IgD-negative memory B cell (primary cell): Measurements from ENCODE around the gene CBX2. TPM values are rescaled to one million over a fixed set of nuclear protein-coding genes. Genes with fewer than 3 reads are reported as not detected.

Source experiments
- H3K27ac Mint-ChIP-seq, 3 donors: one replicate each; pipeline ENCODE4 v1.8.0; 2020 to 2022; ENCODE audit warnings: mild to moderate bottlenecking in 3 of 3, mixed read lengths in 3 of 3, moderate library complexity in 1 of 3
- H3K27me3 Mint-ChIP-seq: one replicate; pipeline ENCODE4 v1.8.0; 2021; ENCODE audit warnings: mixed read lengths
- H3K36me3 Mint-ChIP-seq: one replicate; pipeline ENCODE4 v1.8.0; 2020; ENCODE audit warnings: mild to moderate bottlenecking, mixed read lengths
- H3K4me1 Mint-ChIP-seq, 3 donors: one replicate each; pipeline ENCODE4 v1.8.0; 2020 to 2022; ENCODE audit warnings: mixed read lengths in 3 of 3, mild to moderate bottlenecking in 1 of 3
- H3K4me3 Mint-ChIP-seq, 4 donors: one replicate each; pipeline ENCODE4 v1.8.0; 2020 to 2022; ENCODE audit warnings: mild to moderate bottlenecking in 4 of 4, mixed read lengths in 4 of 4, moderate library complexity in 3 of 4
- H3K9me3 Mint-ChIP-seq, 3 donors: one replicate each; pipeline ENCODE4 v1.8.0; 2020 to 2021; ENCODE audit warnings: mixed read lengths in 3 of 3, mild to moderate bottlenecking in 1 of 3
- polyA plus RNA-seq: library from polyadenylated mRNA; unstranded; fragments of 300-500 nt; fragmentation: Illumina TruSeq; gene quantifications from one replicate; pipeline ENCODE4 v1.2.3, GENCODE V29; 2021

The CBX2 gene
- polyA plus RNA-seq, 1 donor from 2014 or later: 0.26 TPM

DNA sequence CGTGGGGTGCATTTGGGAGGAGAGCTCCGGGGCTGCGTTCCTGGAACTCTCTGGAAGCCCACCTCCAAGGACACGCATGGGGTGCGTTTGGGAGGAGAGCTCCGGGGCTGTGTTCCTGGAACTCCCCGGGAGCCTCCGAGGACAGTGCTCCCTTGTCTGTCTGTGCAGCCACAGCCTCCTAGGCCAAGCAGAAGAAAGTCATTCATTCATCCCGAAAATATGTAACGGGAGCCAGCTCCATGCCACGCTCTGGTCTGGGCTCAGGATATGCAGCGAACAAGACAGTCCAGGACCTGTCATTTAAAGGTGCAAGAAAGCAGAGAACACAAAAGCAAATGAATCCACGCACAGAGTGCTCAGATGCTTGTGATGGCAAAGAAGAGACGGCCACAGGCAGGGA is 39.3 kb upstream of the CBX2 start:
- peaks cover 20% of the 10 kb centered on the region for H3K27me3 Mint-ChIP-seq
- H3K4me3 Mint-ChIP-seq: peak overlapping the region in 1 of 4 donors; percentile 68
- peaks cover 0 to 5% (median 5%) of the 10 kb centered on the region in 3 donors for H3K4me1 Mint-ChIP-seq
- no peaks in the 10 kb centered on the region for H3K9me3 Mint-ChIP-seq
- H3K36me3 Mint-ChIP-seq: peaks cover 3% of the 10 kb centered on the region
- H3K27ac Mint-ChIP-seq: no peak overlapping the region

DNA sequence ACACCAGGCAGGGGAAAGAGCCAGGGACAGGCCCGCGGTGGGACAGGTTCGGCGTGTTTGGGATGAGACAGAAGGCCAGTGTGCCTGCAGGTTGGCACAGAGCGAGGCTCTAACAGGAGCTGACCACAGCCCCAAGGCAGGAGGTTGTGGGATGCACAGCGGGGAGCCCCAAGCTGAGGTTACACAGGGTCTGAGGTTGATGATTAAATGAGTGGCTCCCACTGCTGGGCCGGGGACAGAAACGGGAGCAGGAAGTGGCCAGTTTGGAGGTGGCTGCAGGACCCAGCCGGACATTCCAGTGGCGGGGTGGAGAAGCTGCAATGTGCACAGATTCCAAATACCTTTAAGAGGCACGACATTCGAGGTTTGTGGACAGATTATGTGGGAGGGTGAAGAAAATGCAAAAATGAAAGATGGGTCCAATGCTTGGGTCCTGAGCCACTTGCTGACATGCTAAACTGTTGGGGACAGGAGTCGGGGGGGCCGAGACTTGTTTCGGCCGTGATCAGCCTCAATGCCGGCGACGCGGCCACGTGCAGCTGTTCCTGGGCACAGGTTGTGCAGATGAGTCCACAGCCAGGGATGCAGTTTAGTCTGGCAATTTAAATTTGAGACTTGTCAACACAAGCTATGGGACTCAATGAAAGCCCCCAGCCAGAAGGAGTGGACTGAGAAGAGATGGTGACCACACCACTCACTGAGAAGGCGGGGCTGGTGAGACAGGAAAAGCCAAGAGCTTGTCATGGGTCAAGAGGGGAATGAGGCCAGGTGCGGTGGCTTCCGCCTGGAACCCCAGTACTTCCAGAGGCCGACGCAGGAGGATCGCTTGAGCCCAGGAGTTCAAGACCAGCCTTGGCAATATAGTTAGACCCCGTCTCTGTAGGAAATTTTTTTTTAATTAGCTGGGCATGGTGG is 38.5 kb upstream of the CBX2 start:
- Mint-ChIP-seq H3K4me1 (peaks cover 0 to 3% (median 3%) of the 10 kb centered on the region in 3 donors), H3K27me3 (peaks cover 20% of the 10 kb centered on the region), H3K27ac (peak overlapping the region in 2 of 3 donors; percentile 35 to 74), H3K36me3 (peaks cover 3% of the 10 kb centered on the region), H3K4me3 (peak overlapping the region in 2 of 4 donors; percentile 60 to 68), H3K9me3 (no peaks in the 10 kb centered on the region)

- Mint-ChIP-seq H3K27ac (peak overlapping the region in 1 of 3 donors; percentile 9), H3K27me3 (peaks cover 25% of the 10 kb centered on the region), H3K4me3 (peak overlapping the region in 1 of 4 donors; percentile 68), H3K4me1 (peaks cover 3 to 6% (median 6%) of the 10 kb centered on the region in 3 donors), H3K36me3 (peaks cover 3% of the 10 kb centered on the region), H3K9me3 (no peaks in the 10 kb centered on the region)
Measured at GRCh38 chr17:79740413-79740812, 37.5 kb upstream of the CBX2 start.

- Mint-ChIP-seq H3K9me3 (no peaks in the 10 kb centered on the region), H3K27me3 (peaks cover 27% of the 10 kb centered on the region)
Measured at GRCh38 chr17:79741401-79741750, 36.6 kb upstream of the CBX2 start.

DNA sequence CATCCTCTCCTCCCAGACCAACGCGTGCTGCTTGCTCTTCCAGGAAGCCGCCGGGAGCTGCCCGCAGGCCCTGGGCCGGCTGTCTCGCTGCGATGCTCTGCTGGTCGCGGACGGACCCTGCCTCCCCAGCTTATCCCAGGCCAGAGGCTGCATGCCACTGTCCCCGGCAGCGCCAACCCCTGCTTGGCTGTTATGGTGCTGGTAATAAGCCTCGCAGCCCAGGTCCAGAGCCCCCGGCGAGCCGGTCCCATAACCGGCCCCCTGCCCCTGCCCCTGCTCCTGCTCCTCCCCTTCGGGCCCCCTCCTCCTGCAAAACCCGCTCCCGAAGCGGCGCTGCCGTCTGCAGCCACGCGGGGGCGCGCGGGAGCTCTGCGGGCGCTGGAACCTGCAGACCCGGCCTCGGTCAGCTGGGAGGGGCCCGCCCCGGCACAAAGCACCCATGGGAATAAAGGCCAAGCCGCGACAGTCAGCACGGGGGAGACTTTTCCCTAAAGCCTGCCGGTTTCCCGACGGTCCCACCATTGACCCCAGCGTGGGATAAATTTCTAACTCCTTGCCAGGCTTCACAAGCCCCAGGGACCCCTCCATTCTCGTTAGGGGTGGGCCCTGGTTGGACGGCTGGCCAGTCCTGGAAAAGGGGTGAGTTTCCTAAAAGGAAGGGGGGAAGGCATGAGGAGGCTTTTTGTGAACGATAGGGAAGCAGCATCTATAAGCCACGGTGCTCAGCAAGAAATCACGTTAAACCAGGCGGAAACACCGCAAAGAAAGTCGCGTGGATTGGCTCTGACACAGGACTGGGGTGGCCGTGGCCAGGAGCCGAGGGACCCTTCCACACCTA is 36.0 kb upstream of the CBX2 start:
- H3K27ac Mint-ChIP-seq: no peak overlapping the region
- H3K4me3 Mint-ChIP-seq: peak overlapping the region in 1 of 4 donors; percentile 49
- H3K27me3 Mint-ChIP-seq: peaks cover 31% of the 10 kb centered on the region

More at GRCh38 chr17:79741401-79741750, 36.6 kb upstream of the CBX2 start:
- H3K4me3 Mint-ChIP-seq: no peak overlapping the region
- no peak overlapping the region for H3K27ac Mint-ChIP-seq
- peaks cover 6 to 8% (median 7%) of the 10 kb centered on the region in 3 donors for H3K4me1 Mint-ChIP-seq
- H3K36me3 Mint-ChIP-seq: peaks cover 1% of the 10 kb centered on the region

GRCh38 chr17:79742589-79742918 is 35.4 kb upstream of the CBX2 start:
- H3K9me3 Mint-ChIP-seq: no peaks in the 10 kb centered on the region
- H3K27ac Mint-ChIP-seq: no peak overlapping the region
- H3K27me3 Mint-ChIP-seq: peaks cover 33% of the 10 kb centered on the region
- H3K36me3 Mint-ChIP-seq: no peaks in the 10 kb centered on the region
- peaks cover 6 to 9% (median 8%) of the 10 kb centered on the region in 3 donors for H3K4me1 Mint-ChIP-seq
- no peak overlapping the region for H3K4me3 Mint-ChIP-seq

More for the DNA sequence above, 36.0 kb upstream of the CBX2 start:
- peaks cover 6 to 9% (median 8%) of the 10 kb centered on the region in 3 donors for H3K4me1 Mint-ChIP-seq
- H3K36me3 Mint-ChIP-seq: no peaks in the 10 kb centered on the region
- no peaks in the 10 kb centered on the region for H3K9me3 Mint-ChIP-seq

DNA sequence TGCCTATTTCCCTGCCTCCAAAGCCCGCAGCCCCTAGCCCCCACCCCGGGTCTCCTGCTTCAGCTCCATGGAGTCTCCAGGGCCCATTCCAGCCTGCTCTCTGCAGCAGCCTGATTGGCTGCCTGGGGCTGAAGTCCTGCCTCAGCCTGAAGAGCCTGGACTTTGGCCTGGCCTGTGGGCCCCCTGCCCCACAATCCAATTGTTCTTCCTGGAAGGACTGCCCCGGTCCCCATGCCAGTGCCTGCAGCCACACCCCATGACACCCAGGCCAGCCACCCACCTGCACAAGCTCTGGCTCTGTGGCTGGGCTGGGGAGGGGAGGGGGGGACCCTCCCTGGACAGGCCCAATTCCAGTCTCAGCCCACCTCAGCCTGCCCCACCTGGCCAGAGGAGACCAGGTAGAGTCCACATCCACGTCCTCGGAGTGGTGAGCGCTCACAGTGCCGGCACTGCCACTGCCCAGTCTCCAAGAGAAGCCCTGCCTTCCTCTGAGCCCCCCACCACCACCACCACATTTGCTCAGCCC is 34.9 kb upstream of the CBX2 start:
- H3K36me3 Mint-ChIP-seq: no peaks in the 10 kb centered on the region
- peaks cover 35% of the 10 kb centered on the region for H3K27me3 Mint-ChIP-seq
- H3K4me3 Mint-ChIP-seq: no peak overlapping the region
- no peaks in the 10 kb centered on the region for H3K9me3 Mint-ChIP-seq
- peaks cover 9 to 10% (median 9%) of the 10 kb centered on the region in 3 donors for H3K4me1 Mint-ChIP-seq
- H3K27ac Mint-ChIP-seq: no peak overlapping the region

- Mint-ChIP-seq H3K4me1 (peaks cover 9 to 11% (median 9%) of the 10 kb centered on the region in 3 donors), H3K27me3 (peaks cover 35% of the 10 kb centered on the region), H3K4me3 (no peak overlapping the region), H3K9me3 (no peaks in the 10 kb centered on the region), H3K36me3 (no peaks in the 10 kb centered on the region), H3K27ac (no peak overlapping the region)
Measured at GRCh38 chr17:79743614-79744013, 34.3 kb upstream of the CBX2 start.

GRCh38 chr17:79745641-79746105 is 32.3 kb upstream of the CBX2 start:
- H3K27ac Mint-ChIP-seq: peak overlapping the region in 2 of 3 donors; percentile 14 to 86
- no peaks in the 10 kb centered on the region for H3K36me3 Mint-ChIP-seq

DNA sequence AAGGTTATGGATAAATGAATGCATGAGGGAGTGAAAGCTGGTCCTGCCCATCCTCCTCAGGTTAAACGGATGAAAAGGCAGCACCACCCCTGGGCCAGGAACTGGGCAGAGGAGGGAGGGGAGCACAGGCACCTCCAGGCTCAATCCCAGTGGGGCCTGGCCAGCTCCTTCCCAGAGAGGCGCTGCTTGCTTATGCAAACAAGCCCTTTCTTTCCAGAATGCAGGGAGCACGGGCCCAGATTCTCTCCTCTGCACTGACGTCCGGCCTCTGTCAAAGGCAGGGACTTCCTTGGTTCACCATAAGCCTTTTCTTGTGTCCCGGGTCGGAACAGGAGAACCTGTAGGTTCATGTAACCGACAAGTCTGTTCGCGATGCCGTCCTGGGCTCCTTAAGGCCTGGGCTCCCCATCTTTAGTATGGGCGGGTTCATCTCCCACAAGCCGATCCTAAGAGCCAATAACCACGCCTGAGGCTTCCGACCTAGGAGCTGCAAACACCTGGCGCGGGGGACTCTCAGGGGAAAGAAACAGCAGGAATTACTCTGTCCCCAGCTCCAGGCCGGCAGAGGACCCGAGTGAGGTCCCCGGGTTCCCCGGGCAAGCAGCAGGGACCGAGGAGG is 30.9 kb upstream of the CBX2 start:
- Mint-ChIP-seq H3K27me3 (peaks cover 34% of the 10 kb centered on the region), H3K36me3 (no peaks in the 10 kb centered on the region), H3K27ac (peak overlapping the region in 2 of 3 donors; percentile 77), H3K4me1 (peaks cover 8 to 14% (median 12%) of the 10 kb centered on the region in 3 donors), H3K9me3 (no peaks in the 10 kb centered on the region), H3K4me3 (no peak overlapping the region)

More at GRCh38 chr17:79745641-79746105, 32.3 kb upstream of the CBX2 start:
- H3K9me3 Mint-ChIP-seq: no peaks in the 10 kb centered on the region
- peaks cover 23% of the 10 kb centered on the region for H3K27me3 Mint-ChIP-seq
- H3K4me1 Mint-ChIP-seq: peaks cover 8 to 14% (median 12%) of the 10 kb centered on the region in 3 donors
- H3K4me3 Mint-ChIP-seq: peak overlapping the region in 2 of 4 donors; percentile 30 to 42

- H3K4me3 Mint-ChIP-seq: no peak overlapping the region
- H3K27ac Mint-ChIP-seq: peak overlapping the region; percentile 39 to 77 (median 77)
- peaks cover 37% of the 10 kb centered on the region for H3K27me3 Mint-ChIP-seq
- no peaks in the 10 kb centered on the region for H3K36me3 Mint-ChIP-seq
- H3K4me1 Mint-ChIP-seq: peaks cover 8 to 14% (median 13%) of the 10 kb centered on the region in 3 donors
- H3K9me3 Mint-ChIP-seq: no peaks in the 10 kb centered on the region
Measured at GRCh38 chr17:79747508-79748294, 30.2 kb upstream of the CBX2 start.

DNA sequence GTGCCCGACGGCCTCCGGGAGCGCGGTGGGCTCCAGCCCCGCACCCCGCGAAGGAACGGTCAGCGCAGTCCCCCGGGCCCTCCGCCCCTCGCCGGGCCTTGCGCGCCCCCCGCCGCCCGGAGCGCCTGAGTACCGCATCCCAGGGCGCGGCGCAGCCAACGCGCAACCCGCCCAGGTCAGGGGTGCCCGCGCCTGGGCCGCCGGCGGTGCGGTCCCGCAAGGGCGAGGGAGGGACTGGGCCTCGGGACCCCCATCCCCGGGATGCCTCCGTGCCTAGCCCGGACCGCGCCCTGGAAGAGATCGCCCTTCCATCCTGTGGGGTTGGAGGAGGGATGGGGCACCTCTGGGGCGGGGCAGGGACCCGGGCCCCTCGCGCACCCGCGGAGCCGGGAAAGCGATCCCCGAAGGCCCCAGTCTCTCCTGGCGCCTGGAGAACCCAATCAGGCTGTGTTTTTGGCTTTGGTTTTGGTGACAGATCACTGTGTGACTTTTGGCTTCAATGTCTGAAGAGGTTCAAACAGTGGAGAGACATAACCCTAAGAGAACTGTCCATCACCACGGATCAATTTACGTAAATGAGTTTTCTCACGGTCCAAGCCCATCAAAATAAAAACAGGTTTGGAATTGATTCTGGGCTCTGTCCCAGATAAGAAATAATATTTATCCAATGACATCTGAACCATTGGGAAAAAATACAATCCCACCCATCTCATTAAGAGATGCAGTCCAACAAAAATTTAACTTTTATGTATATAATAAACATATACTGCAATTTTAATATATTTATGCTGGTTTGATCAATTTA is 29.5 kb upstream of the CBX2 start:
- Mint-ChIP-seq H3K27me3 (peaks cover 40% of the 10 kb centered on the region), H3K9me3 (no peaks in the 10 kb centered on the region), H3K4me3 (no peak overlapping the region), H3K4me1 (peaks cover 8 to 14% (median 13%) of the 10 kb centered on the region in 3 donors), H3K27ac (no peak overlapping the region), H3K36me3 (no peaks in the 10 kb centered on the region)

DNA sequence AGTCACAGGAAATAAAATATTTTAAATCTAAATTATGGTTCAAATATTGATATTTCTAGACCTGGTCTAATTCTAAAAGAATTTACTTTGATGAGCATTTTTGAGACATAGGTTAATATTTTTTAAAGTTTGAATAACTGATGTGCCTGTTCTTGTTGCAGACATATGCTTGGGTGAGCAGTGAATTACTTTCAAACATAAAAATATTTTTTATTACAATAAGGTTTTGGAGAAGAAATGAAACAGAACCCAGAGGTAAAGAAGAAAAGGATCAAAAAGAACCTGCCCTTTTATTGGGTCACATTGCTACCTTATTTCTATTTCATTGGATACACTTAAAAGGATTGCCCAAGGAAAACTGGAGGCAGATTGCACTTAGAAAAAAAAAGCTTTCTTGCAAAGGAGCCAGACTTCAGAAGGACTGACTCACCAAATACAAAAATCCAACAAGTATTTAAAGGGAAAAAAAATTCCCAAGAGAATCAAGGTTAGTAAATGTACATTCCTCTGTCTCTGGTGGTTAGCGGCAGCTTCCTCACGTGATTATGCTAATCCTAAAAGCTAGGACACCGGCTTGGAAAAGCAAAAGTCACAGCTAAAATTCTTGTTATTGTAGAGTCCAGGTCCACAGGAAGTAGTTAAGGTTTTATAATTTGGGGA is 28.7 kb upstream of the CBX2 start:
- H3K4me1 Mint-ChIP-seq: peaks cover 8 to 14% (median 13%) of the 10 kb centered on the region in 3 donors
- H3K4me3 Mint-ChIP-seq: no peak overlapping the region
- no peaks in the 10 kb centered on the region for H3K36me3 Mint-ChIP-seq
- no peaks in the 10 kb centered on the region for H3K9me3 Mint-ChIP-seq
- peak overlapping the region in 1 of 3 donors; percentile 68 for H3K27ac Mint-ChIP-seq
- H3K27me3 Mint-ChIP-seq: peaks cover 44% of the 10 kb centered on the region
